Heart left ventricle (tissue), 16 donors: ENCODE measurements around the gene KRTAP2-3. TPM values are rescaled to one million over a fixed set of nuclear protein-coding genes. Genes with fewer than 3 reads are reported as not detected.

Source experiments
- ATAC-seq, 4 donors: fragments of 200-7000 bp; cut with Tn5 transposase; one replicate each; pipeline ENCODE4 v1.9.1; 2020 to 2022; ENCODE audit warnings: moderate library complexity in 4 of 4, mild to moderate bottlenecking in 3 of 4, moderate number of reproducible peaks in 1 of 4
- DNase-seq, 5 donors: peaks; one replicate each; pipeline ENCODE4 v3.0.0-alpha.2; 2020
- H3K27ac ChIP-seq, 12 donors: fragments of 200-600 bp; sonication (generic) in 4 of 12; one replicate each; pipeline versions ENCODE4 v1.5.0 to v1.8.0; 2016 to 2022; ENCODE audit warnings: mild to moderate bottlenecking in 2 of 12
- H3K27me3 ChIP-seq, 9 donors: fragments of 200-600 bp; sonication (generic) in 2 of 9; one replicate each; pipeline versions ENCODE4 v1.5.1 to v1.8.0; 2016 to 2022; ENCODE audit warnings: mild to moderate bottlenecking in 3 of 9
- H3K36me3 ChIP-seq, 9 donors: fragments of 200-600 bp; sonication (generic) in 2 of 9; one replicate each; pipeline versions ENCODE4 v1.5.0 to v1.8.0; 2018 to 2022; ENCODE audit warnings: mild to moderate bottlenecking in 2 of 9
- H3K4me1 ChIP-seq, 12 donors: fragments of 200-600 bp; sonication (generic) in 4 of 12; one replicate each; pipeline versions ENCODE4 v1.5.0 to v1.8.0; 2016 to 2022; ENCODE audit warnings: mild to moderate bottlenecking in 3 of 12
- H3K4me3 ChIP-seq, 12 donors: fragments of 200-600 bp; sonication (generic) in 4 of 12; one replicate each; pipeline versions ENCODE4 v1.5.0 to v1.8.0; 2017 to 2022; ENCODE audit warnings: mild to moderate bottlenecking in 9 of 12, moderate library complexity in 4 of 12
- H3K9me3 ChIP-seq, 12 donors: fragments of 200-600 bp; sonication (generic) in 4 of 12; one replicate each; pipeline versions ENCODE4 v1.5.0 to v1.8.0; 2016 to 2022; ENCODE audit warnings: mild to moderate bottlenecking in 1 of 12
- CTCF ChIP-seq, 12 donors: fragments of 200-600 bp; sonication (generic) in 4 of 12; IDR thresholded peaks; one replicate each; pipeline versions ENCODE4 v1.5.0 to v1.8.0; 2018 to 2022; ENCODE audit warnings: antibody characterized with exemption in 12 of 12, mild to moderate bottlenecking in 5 of 12
- POLR2A ChIP-seq, 2 donors: fragments of 450-650 bp; IDR thresholded peaks; one replicate each; pipeline ENCODE4 v1.6.1; 2017; ENCODE audit warnings: antibody characterized with exemption in 2 of 2, mild to moderate bottlenecking in 2 of 2, moderate library complexity in 2 of 2
- WGBS, 4 donors: extraction: QIAGEN DNeasy Blood & Tissue Kit in 2 of 4; methylation state at CpG; one replicate each; pipeline versions ENCODE4 v1.1.5 to v1.1.7; 2013 to 2018; 5-methylcytosine and 5-hydroxymethylcytosine counted together
- intact Hi-C, 10 donors: fragments of 100-400 bp; cut with DNase I; formaldehyde crosslinking; loops; one replicate each; pipeline versions ENCODE4 v1.11.1 to v1.14.2; 2022
- polyA plus RNA-seq, 2 donors: library from polyadenylated mRNA; stranded (reverse); fragments of 200-250 nt; gene quantifications; one replicate each; pipeline ENCODE4 v1.2.3, GENCODE V29; 2013
- total RNA-seq, 9 donors: library from RNA; depleted of rRNA in 2 of 9; stranded (reverse); fragments of >200 nt in 2 of 9; fragmentation: NEBNext Ultra II Directional in 3 of 9; extraction: Animal tissue kit (Norgen Biotek cat#: 25700) in 3 of 9; gene quantifications; one replicate each; pipeline versions ENCODE4 v1.1.0 to v1.2.4, GENCODE V29; 2016 to 2023
- donor health status: ischemic (EF 13 %, LVEDD 7.1; RV severe dilation, severe dysfunction).
- donor health status: healthy with polysubstance abuse.
- donor health status: DM: no; HTN: yes; CAD: no.
- donor health status: DM: no; HTN: no; CAD: no.
- donor health status: ischemic (EF 25% LVEDD 6.9; RV normal size, moderate dysfunction).
- donor health status: ischemic (EF 25% LVEDD 5.7; RV mildly dilated, moderate dysfunction).
- donor health status: healthy.
- donor health status: DM: yes; HTN: yes; CAD: no.
- donor health status: ischemic (EF 35%, LVEDD 5.7; RV mildly dilated, moderate dysfunction).
- donor health status: nonischemic (EF 11% LVEDD 7.7; RV severe dilation, severe dysfunction).
- donor health status: DM: yes; HTN: yes; CAD: no.
- donor health status: PGD.
- donor health status: ischemic (EF 29% LVEDD 5.4; RV normal size, mild dysfunction).
- donor health status: nonischemic (EF 23%, LVEDD 6.1; RV moderate dilation, normal function).

Gene KRTAP2-3
- total and polyA plus RNA-seq, 11 donors, result not detected

GRCh38 chr17:41012326-41013120 is 47.4 kb downstream of the KRTAP2-3 start:
- Histone ChIP-seq H3K36me3 (no peaks in the 10 kb centered on the region), H3K27me3 (peaks cover 0 to 4% (median 0%) of the 10 kb centered on the region in 9 donors), H3K4me1 (peaks cover 0 to 9% (median 0%) of the 10 kb centered on the region in 12 donors), H3K4me3 (no peak overlapping the region), H3K27ac (no peak overlapping the region), H3K9me3 (no peaks in the 10 kb centered on the region)
- DNase-seq, result no peak
- intact Hi-C loops, result loop anchor here in 1 of 10 donors (5.0 kb wide), 1 partner anchor 50 kb away; no protein-coding TSS in a partner anchor
- ATAC-seq, result no peak
- WGBS, 4 donors, result 67 to 68% (median 67%) methylated on average over 6 of the region's 6 CpGs
- TF ChIP-seq POLR2A (IDR thresholded peaks at IDR 0.05), result no peak
- no peak for TF ChIP-seq CTCF (IDR thresholded peaks at IDR 0.05)

- no peak overlapping the region for H3K4me3 ChIP-seq
- peaks cover 0 to 4% (median 0%) of the 10 kb centered on the region in 9 donors for H3K27me3 ChIP-seq
- H3K4me1 ChIP-seq, result peaks cover 0 to 9% (median 0%) of the 10 kb centered on the region in 12 donors
- TF ChIP-seq CTCF (IDR thresholded peaks at IDR 0.05), result no peak
- no peak for TF ChIP-seq POLR2A (IDR thresholded peaks at IDR 0.05)
- H3K27ac ChIP-seq, result no peak overlapping the region
- intact Hi-C loops, result loop anchor here in 1 of 10 donors (5.0 kb wide), 1 partner anchor 48 kb away; no protein-coding TSS in a partner anchor
- no peaks in the 10 kb centered on the region for H3K36me3 ChIP-seq
- ATAC-seq (no peak), DNase-seq (no peak)
- H3K9me3 ChIP-seq, result no peaks in the 10 kb centered on the region
These were observed 49.5 kb downstream of the KRTAP2-3 start for GRCh38 chr17:41010441-41010840.

DNA sequence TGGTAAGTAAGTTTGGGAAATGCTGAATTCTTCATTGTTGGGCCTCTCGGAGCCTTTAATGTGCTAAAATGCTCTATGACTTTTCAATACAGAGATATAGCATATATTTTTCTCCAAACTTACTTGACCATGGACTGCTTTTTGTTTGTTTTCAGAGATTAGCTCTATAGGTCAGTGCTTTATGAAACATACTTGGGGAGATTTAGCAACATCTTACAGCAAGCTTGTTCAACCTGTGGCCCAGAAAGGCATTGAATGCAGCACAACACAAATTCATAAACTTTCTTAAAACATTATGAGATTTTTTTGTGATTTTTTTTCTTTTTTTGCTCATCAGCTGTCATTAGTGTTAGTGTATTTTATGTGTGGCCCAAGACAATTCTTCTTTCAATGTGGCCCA is 50.0 kb downstream of the KRTAP2-3 start:
- TF ChIP-seq POLR2A (IDR thresholded peaks at IDR 0.05) (no peak), CTCF (IDR thresholded peaks at IDR 0.05) (no peak)
- H3K27me3 ChIP-seq, result peaks cover 0 to 4% (median 0%) of the 10 kb centered on the region in 9 donors
- 80 to 90% (median 87%) methylated on average over 1 of the region's 1 CpG for WGBS, 4 donors
- no peaks in the 10 kb centered on the region for H3K36me3 ChIP-seq
- H3K4me1 ChIP-seq, result peaks cover 0 to 9% (median 0%) of the 10 kb centered on the region in 12 donors
- ATAC-seq (no peak), DNase-seq (no peak)
- H3K4me3 ChIP-seq, result no peak overlapping the region
- H3K9me3 ChIP-seq, result no peaks in the 10 kb centered on the region
- no peak overlapping the region for H3K27ac ChIP-seq
- intact Hi-C loops, result loop anchor here in 1 of 10 donors (5.0 kb wide), 1 partner anchor 48 kb away; no protein-coding TSS in a partner anchor

DNA sequence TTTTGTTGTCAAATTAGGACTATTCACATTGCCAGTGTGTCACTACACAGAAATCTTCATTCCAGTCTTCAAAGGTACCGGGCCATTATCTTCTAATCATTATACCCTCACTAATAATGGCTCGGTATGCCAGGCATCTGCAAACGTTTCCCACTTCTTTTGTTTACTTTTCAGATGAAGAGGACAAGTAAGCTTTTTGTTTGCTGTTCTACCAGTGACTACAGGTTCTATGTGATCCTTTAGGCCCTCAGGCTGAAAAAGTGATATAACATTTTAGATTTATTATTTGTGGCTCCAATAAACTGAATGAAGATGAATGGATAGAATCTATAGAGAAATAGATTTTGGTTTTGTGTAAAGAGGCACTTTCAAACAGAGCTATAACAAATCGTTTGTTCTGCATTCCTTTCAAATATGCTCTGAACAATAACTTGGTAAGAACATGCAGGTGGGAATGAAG is 50.6 kb downstream of the KRTAP2-3 start:
- no peak for ATAC-seq
- Histone ChIP-seq H3K27me3 (no peaks in the 10 kb centered on the region), H3K27ac (no peak overlapping the region), H3K4me1 (peaks cover 0 to 9% (median 0%) of the 10 kb centered on the region in 12 donors), H3K36me3 (no peaks in the 10 kb centered on the region), H3K4me3 (no peak overlapping the region), H3K9me3 (no peaks in the 10 kb centered on the region)
- no peak for DNase-seq
- TF ChIP-seq CTCF (IDR thresholded peaks at IDR 0.05) (no peak), POLR2A (IDR thresholded peaks at IDR 0.05) (no peak)
- intact Hi-C loops, result no loop called here
- 42 to 53% (median 48%) methylated on average over 4 of the region's 4 CpGs for WGBS, 4 donors
